ENCODE data around the gene ZFPL1. TPM values are rescaled to one million over a fixed set of nuclear protein-coding genes. Genes with fewer than 3 reads are reported as not detected.

ZFPL1 gene
- total RNA-seq, 2 donors from 2014 or later, result 29.9 to 41.3 TPM

DNA sequence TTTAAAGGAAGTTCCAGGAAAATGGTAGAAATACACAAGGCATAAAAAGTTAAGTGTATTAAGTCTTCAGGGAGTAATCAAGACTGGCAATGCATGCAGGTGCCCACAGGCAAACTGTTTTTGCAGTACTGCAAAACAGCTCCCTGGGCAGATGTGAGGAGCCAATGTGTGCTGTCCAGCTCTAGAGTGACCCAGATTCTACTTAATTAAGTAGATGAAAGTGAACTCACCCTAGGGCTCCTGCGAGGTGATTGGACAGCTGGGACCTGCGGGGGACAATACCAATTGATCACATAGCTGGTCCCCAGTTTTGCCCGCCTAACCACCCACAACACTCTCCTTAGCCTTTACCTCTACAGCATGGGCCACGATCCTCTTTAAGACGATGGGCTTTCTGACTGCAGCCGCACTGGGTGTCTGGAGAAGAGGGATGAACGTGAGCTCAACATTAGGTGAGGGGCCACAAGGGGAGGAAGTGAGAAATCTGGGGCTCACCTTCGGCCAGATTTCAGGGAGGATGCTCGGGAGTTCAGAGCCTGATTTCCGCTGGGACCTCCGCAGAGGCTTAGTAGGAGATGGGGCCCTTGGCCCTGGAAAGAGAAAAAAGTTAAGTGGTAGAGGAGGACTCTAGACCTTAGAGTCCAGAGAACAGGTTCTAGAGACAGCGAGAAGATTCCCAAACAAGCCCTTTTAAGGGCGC, 738 bp upstream of the ZFPL1 start:
- Mint-ChIP-seq H3K36me3 (peaks cover 52 to 57% of the 10 kb centered on the region in 2 donors), H3K27ac (peak overlapping the region; percentile 99 to 100), H3K9me3 (no peaks in the 10 kb centered on the region)
- ATAC-seq (peak in 1 of 2 donors; percentile 5), DNase-seq (ENCODE audit: low spot score in 2 of 2) (no peak)

DNA sequence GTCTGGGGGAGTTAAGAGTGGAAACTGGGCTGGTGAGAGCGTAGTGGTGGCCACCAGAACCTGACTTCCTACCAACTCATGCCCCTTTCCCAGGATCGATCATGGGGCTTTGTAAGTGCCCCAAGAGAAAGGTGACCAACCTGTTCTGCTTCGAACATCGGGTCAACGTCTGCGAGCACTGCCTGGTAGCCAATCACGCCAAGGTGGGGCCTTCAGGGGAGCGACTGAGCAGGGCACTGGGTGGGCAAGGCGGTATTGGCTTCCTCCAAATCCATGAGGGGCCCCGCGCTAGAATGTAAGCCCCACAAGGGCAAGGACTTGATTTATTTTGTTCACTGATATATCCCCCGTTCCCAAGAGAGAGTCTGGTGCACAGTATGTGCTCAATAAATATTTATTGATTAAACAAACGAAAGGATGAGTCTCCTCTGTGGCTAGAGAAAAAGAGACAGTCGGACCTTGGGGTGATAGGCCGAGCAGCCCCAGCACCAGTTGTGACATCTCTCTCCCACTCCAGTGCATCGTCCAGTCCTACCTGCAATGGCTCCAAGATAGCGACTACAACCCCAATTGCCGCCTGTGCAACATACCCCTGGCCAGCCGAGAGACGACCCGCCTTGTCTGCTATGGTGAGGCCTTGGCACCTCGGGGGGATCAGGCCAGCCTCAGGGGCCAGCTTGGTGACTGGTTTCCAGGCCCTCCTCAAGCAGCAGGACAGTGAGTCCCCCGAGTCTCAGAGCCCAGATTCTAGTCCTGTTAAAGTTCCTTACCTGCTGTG, 765 bp downstream of the ZFPL1 start:
- DNase-seq (ENCODE audit: low spot score in 2 of 2) (no peak), ATAC-seq (no peak)
- Mint-ChIP-seq H3K27ac (peak overlapping the region; percentile 99 to 100), H3K9me3 (no peaks in the 10 kb centered on the region), H3K36me3 (peaks cover 46 to 51% of the 10 kb centered on the region in 2 donors)

DNA sequence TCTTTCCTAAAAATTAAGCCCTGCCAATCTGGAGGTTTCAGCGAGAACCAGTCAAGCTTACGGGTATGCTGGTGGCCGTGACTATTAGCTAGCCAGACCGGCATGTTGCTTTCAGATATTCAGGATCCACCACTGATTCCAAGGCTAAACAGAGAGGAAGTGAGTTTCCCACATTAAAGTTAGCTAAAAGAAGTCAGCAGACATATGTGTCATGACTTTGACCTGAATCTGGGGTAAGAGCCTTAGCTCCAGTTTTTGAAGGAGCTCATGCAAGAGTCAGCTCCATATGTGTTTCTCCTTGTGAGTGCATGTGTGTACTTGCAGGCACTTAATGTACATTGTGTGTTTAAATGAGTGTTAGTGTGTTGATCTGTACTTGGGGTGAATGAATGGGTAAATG, 1.4 kb downstream of the ZFPL1 start:
- H3K36me3 Mint-ChIP-seq, result peaks cover 42 to 48% of the 10 kb centered on the region in 2 donors

DNA sequence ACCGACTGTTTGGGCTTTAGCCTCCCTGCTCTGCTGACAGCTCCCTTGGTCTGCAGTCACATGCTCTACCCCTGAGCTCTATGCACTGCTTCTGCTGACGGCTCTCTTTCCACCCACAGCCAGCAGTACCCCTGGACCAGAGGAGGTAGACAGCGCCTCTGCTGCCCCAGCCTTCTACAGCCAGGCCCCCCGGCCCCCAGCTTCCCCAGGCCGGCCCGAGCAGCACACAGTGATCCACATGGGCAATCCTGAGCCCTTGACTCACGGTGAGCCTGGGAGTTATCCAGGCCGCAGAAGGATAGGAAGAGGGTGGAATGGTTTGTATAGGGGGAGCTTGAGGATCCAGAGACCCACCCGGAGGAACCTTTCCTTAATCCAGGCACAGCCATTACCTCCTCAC, 2.8 kb downstream of the ZFPL1 start:
- ATAC-seq, result no peak
- Mint-ChIP-seq H3K9me3 (no peaks in the 10 kb centered on the region), H3K27ac (peak overlapping the region in 1 of 2 donors; percentile 86), H3K36me3 (peaks cover 35 to 36% of the 10 kb centered on the region in 2 donors)
- DNase-seq (ENCODE audit: low spot score in 2 of 2), result no peak

More for the DNA sequence above, 1.4 kb downstream of the ZFPL1 start:
- ATAC-seq, result no peak
- no peak for DNase-seq (ENCODE audit: low spot score in 2 of 2)
- H3K9me3 Mint-ChIP-seq, result no peaks in the 10 kb centered on the region
- H3K27ac Mint-ChIP-seq, result peak overlapping the region; percentile 99 to 100

DNA sequence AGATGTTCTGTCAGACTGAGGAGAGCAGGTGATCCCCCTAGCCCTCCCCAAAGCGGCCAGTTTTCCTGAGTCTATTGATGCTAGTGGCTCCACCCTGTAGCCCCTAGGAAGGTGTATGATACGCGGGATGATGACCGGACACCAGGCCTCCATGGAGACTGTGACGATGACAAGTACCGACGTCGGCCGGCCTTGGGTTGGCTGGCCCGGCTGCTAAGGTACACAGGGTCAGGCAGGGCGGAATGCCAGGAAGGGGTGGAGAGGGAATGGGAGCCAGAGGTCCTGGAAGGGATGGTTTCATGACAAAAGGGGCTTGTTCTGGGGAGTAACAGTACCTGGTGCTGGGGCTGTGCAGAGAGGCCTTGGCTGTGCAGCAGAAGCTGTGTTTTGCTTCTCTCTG, 3.2 kb downstream of the ZFPL1 start:
- DNase-seq (ENCODE audit: low spot score in 2 of 2), result no peak
- ATAC-seq, result no peak
- H3K9me3 Mint-ChIP-seq, result no peaks in the 10 kb centered on the region
- H3K36me3 Mint-ChIP-seq, result peaks cover 32% of the 10 kb centered on the region in 2 donors
- no peak overlapping the region for H3K27ac Mint-ChIP-seq

DNA sequence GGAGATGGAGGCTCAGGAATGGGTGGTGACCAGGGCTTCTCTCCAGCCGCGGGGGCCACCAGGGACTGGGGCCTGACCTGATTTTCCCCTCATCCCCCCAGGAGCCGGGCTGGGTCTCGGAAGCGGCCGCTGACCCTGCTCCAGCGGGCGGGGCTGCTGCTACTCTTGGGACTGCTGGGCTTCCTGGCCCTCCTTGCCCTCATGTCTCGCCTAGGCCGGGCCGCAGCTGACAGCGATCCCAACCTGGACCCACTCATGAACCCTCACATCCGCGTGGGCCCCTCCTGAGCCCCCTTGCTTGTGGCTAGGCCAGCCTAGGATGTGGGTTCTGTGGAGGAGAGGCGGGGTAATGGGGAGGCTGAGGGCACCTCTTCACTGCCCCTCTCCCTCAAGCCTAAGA, 3.8 kb downstream of the ZFPL1 start:
- peaks cover 26% of the 10 kb centered on the region in 2 donors for H3K36me3 Mint-ChIP-seq
- H3K9me3 Mint-ChIP-seq, result no peaks in the 10 kb centered on the region
- H3K27ac Mint-ChIP-seq, result no peak overlapping the region
- ATAC-seq (no peak), DNase-seq (ENCODE audit: low spot score in 2 of 2) (no peak)

DNA sequence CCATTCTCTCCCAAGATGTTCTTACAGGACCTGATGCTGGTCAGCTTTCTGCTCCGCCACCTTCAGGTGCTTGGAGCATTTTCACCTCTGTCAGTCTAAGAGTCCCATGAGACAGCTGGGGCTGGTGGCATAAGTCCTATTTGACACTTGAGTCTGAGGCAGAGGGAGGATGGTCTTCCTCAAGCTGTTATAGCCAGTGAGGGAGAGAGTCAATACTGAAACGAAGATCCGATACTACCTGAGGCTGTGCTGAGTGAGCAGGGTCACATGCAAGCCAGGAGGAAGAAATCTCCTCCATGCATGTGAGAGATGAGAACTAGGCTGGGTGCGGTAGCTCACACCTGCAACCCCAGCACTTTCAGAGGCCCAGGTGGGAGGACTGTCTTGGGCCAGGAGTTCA, 5.6 kb downstream of the ZFPL1 start:
- ATAC-seq (no peak), DNase-seq (ENCODE audit: low spot score in 2 of 2) (no peak)
- Mint-ChIP-seq H3K27ac (no peak overlapping the region), H3K9me3 (no peaks in the 10 kb centered on the region), H3K36me3 (peaks cover 8% of the 10 kb centered on the region in 2 donors)

DNA sequence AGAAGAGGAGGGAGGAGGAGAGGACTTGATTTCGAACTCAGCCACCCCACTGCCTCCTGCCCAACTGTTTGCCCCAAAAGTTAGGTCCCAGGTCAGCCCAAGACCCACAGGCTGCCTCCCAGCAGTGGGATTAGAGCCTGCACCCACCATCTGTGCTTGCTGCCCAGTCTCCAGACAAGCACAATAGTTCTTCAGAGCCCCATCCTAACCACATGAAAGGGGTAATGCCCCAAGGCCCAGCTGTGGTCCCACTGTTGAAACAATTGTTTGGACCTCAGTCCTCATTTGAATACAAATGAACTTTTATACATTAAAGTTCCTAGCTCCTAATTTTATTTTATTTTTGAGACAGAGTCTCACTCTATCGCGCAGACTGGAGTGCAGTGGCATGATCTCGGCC, 6.6 kb downstream of the ZFPL1 start:
- no peak overlapping the region for H3K27ac Mint-ChIP-seq
- ATAC-seq, result no peak
- no peaks in the 10 kb centered on the region for H3K9me3 Mint-ChIP-seq
- no peak for DNase-seq (ENCODE audit: low spot score in 2 of 2)
- H3K36me3 Mint-ChIP-seq, result peaks cover 3 to 8% of the 10 kb centered on the region in 2 donors

DNA sequence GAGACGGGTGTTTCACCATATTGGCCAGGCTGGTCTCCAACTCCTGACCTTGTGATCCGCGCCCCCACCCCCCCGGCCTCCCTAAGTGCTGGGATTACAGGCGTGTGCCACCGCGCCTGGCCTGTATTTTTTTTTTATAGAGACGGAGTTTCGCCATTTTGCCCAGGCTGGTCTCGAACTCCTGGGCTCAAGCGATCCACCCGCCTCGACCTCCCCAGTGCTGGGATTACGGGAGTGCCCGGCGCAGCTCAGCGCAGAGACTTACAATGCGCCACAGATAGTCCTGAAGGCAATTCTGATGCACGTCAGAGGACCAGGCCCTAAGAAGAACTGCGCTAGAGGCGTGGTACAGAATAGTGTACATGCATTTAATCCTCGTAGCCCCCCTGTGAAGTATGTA, 11.4 kb downstream of the ZFPL1 start:
- H3K27ac Mint-ChIP-seq, result peak overlapping the region; percentile 87 to 98
- DNase-seq (ENCODE audit: low spot score in 2 of 2) (no peak), ATAC-seq (no peak)
- no peaks in the 10 kb centered on the region for H3K36me3 Mint-ChIP-seq
- no peaks in the 10 kb centered on the region for H3K9me3 Mint-ChIP-seq

DNA sequence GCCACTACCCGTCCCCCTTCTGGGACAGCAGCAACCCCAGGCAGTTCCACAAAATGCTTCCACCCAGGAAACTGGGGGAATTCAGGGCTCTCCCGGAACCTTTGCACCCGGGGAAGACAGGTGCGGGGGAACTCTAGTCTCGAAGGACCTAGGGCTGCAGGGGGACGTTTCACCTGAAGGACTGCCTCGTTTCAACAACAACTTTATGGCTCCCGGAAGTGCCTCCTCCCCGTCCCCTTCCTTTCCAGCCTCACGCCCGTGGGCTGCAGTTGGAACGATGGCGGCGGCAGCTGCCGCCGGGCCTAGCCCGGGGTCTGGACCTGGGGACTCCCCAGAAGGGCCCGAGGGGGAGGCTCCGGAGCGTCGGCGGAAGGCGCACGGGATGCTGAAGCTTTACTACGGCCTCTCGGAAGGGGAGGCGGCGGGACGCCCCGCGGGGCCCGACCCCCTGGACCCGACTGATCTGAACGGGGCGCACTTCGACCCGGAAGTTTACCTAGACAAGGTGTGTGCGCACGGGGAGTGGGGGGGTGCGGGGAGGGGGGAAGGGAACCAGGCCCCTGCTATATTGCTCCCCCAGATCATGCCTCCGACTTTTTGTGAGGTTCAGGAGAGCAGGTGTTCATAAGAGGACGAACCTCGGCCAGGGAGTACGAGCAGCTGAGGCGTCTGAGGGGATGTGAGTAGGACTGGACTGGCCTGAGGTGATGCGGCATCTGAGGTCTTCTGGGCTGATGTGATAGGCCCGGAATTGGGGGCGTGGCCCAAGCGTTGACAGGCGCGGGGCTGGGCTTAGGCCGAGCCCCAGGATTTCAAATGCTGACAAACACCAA, 12.2 kb downstream of the ZFPL1 start, which contains the start of gene VPS51:
VPS51 (plus strand) TSS at position 241 of the 833 bp plus-strand sequence; CDS start at position 278, 37 bp downstream.
- no peaks in the 10 kb centered on the region for H3K36me3 Mint-ChIP-seq
- no peaks in the 10 kb centered on the region for H3K9me3 Mint-ChIP-seq
- H3K27ac Mint-ChIP-seq, result peak within 1 kb of the TSS; percentile 87 to 98
- ATAC-seq (peak; percentile 96 to 100), DNase-seq (ENCODE audit: low spot score in 2 of 2) (peak; percentile 86 to 89)

DNA sequence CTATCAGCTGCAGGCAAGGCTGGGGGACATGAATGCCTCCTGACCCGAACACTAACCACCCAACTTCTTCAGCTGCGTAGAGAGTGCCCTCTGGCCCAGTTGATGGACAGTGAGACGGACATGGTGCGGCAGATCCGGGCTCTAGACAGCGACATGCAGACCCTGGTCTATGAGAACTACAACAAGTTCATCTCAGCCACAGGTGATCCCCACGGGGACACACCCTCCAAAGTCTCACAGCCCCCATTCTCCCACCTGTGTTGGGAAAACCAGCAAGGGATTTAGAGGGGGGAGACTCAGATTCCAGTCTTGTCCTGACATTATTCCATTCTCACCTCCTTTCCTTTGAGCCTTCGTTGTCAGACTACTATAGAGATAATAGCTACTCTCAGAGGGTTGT, 12.9 kb downstream of the ZFPL1 start:
- ATAC-seq (no peak), DNase-seq (ENCODE audit: low spot score in 2 of 2) (no peak)
- Mint-ChIP-seq H3K9me3 (no peaks in the 10 kb centered on the region), H3K27ac (peak overlapping the region; percentile 50 to 87), H3K36me3 (no peaks in the 10 kb centered on the region)

DNA sequence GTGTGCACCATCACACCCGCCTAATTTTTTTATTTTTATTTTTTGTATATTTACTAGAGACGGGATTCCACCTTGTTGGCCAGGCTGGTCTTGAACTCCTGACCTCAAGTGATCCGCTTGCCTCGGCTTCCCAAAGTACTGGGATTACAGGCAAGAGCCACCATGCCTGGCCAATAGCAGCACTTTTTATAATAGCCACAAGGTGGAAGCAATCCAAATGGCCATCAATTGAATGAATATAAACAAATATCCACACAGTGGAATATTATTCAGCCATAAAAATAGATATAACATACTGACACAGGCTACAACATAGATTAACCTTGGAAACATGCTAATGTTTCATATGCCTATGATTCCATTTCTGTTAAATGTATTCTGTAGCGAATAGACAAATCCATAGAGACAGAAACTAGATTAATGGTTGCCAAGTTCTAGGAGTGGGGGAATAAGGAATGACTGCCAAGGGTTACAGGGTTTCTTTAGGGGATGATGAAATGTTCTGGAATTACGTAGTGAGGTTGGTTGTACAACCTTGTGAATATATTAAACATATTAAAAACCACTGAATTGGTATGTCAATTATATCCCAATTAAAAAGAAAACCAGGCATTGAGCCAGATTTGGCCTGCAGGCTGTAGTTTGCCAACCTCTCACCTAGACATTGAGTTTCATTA, 16.8 kb downstream of the ZFPL1 start:
- no peak for DNase-seq (ENCODE audit: low spot score in 2 of 2)
- H3K27ac Mint-ChIP-seq, result peak overlapping the region in 1 of 2 donors; percentile 7
- no peaks in the 10 kb centered on the region for H3K9me3 Mint-ChIP-seq
- no peak for ATAC-seq
- no peaks in the 10 kb centered on the region for H3K36me3 Mint-ChIP-seq

DNA sequence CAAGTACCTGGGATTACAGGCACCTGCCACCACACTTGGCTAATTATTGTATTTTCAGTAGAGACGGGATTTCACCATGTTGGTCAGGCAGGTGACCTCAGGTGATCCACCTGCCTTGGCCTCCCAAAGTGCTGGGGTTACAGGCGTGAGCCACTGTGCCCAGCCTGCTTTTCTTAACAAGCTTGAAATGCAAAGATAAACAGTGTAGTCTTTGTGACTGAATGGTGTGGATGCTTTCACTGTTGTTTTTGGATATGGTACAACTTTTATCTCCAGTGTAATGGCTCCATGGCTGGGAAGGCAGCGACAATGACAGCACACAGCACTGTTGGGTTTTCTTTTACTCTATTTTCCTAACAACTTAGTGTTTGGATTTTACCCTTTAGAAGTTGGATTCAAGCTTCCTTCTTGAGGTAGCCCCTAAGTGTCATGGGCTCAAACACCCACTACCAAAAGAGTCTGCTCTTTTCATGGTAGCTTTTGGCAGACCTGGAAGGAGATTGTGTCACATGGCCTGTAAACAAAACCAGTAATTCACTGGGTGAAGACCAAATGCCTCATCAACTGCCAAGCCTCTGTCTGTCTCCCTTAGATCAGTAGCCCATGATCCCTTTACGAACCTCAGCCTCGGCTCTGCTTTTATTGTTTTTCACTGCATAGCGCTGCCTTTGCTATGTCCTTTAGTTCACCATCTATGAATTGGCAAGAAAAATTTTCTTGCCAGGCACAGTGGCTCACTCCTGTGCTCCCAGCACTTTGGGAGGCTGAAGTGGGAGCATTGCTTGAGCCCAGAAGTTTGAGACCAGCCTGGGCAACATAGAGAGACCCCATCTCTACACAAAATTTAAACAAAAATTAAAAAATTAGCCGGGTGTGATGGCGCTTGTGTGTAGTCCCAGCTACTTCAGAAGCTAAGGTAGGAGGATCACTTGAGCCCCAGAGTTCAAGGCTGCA, 18.4 kb downstream of the ZFPL1 start:
- no peaks in the 10 kb centered on the region for H3K36me3 Mint-ChIP-seq
- no peaks in the 10 kb centered on the region for H3K9me3 Mint-ChIP-seq
- H3K27ac Mint-ChIP-seq, result peak overlapping the region in 1 of 2 donors; percentile 16
- DNase-seq (ENCODE audit: low spot score in 2 of 2), result no peak
- no peak for ATAC-seq

DNA sequence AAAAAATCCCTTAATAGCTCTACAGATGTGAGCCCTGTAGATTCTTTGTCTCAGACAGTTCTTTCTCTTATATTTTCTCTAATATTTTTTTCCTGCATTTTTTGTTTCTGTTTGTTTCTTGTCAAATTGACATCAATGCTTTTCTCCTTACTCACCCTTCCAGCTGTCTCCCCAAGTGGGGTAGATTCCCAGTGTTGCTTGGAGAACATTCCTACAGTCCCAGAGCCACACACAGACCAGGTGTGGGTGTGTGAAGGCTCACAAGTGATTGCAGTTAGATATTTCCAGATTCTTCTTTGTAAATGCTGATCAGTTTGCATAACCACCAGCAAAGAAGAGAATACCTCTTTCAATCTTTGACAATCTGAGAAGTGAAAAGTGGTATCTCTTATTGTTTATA, 19.5 kb downstream of the ZFPL1 start:
- H3K9me3 Mint-ChIP-seq, result no peaks in the 10 kb centered on the region
- peak overlapping the region; percentile 16 to 21 for H3K27ac Mint-ChIP-seq
- H3K36me3 Mint-ChIP-seq, result no peaks in the 10 kb centered on the region

DNA sequence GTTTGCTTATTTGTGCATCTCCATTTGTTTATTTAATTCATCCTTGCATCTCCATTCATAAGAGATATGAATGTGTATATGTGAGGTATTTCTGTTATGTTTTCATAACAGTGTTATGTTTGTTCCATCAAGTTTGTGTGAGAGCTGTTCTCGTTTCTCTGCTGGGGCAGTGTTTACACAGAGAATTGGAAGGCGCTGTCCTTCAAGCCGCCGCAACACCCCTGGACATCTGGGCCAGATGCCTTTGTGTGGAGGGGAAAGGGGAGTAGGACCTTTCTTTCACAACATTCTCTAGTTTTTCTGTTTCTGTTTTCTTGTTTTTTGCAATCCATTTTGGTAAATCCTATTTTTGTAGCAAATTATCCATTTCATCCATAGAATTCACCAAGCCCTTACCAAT, 20.6 kb downstream of the ZFPL1 start:
- Mint-ChIP-seq H3K27ac (peak overlapping the region; percentile 21 to 87), H3K36me3 (no peaks in the 10 kb centered on the region), H3K9me3 (no peaks in the 10 kb centered on the region)
- no peak for DNase-seq (ENCODE audit: low spot score in 2 of 2)
- no peak for ATAC-seq

More for the DNA sequence above, 19.5 kb downstream of the ZFPL1 start:
- ATAC-seq, result no peak
- no peak for DNase-seq (ENCODE audit: low spot score in 2 of 2)
